Measurements from ENCODE around the gene ACP1.

ACP1 gene

DNA sequence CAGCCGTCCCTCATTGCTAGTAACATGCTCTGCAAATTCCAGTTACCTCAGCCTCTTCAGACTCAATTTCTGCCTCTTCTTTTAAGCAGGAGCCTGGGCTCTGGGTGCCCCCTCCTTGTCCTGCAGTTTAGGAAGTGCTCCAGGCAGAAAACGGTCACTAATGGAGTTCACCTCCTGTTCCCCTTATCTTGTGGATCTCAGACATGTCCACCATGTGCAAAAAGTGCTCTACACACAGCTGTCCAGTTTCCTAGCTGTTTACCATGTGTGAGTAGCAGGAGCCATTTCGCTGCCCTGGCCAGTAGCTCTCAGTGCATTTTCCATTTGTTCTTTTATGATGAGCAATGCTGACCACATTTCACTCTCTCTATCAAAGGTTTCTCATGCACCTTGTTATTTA is 5.8 kb upstream of the ACP1 start:
- POLR2A ChIA-PET, result no interaction called here
- TF ChIP-seq, protein P1, sequence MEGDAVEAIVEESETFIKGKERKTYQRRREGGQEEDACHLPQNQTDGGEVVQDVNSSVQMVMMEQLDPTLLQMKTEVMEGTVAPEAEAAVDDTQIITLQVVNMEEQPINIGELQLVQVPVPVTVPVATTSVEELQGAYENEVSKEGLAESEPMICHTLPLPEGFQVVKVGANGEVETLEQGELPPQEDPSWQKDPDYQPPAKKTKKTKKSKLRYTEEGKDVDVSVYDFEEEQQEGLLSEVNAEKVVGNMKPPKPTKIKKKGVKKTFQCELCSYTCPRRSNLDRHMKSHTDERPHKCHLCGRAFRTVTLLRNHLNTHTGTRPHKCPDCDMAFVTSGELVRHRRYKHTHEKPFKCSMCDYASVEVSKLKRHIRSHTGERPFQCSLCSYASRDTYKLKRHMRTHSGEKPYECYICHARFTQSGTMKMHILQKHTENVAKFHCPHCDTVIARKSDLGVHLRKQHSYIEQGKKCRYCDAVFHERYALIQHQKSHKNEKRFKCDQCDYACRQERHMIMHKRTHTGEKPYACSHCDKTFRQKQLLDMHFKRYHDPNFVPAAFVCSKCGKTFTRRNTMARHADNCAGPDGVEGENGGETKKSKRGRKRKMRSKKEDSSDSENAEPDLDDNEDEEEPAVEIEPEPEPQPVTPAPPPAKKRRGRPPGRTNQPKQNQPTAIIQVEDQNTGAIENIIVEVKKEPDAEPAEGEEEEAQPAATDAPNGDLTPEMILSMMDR (IDR thresholded peaks at IDR 0.05; ENCODE audit: control extremely low read depth, extremely low read depth, low read depth, missing control alignments), result no peak
- CTCF ChIA-PET, result interaction anchor here (1.4 to 6.0 kb wide), 3 partner anchors 11 to 15 kb away, joined by 7 to 40 read pairs (median 12); no protein-coding TSS in a partner anchor
- no peak for DNase-seq (ENCODE audit: extremely low spot score)

DNA sequence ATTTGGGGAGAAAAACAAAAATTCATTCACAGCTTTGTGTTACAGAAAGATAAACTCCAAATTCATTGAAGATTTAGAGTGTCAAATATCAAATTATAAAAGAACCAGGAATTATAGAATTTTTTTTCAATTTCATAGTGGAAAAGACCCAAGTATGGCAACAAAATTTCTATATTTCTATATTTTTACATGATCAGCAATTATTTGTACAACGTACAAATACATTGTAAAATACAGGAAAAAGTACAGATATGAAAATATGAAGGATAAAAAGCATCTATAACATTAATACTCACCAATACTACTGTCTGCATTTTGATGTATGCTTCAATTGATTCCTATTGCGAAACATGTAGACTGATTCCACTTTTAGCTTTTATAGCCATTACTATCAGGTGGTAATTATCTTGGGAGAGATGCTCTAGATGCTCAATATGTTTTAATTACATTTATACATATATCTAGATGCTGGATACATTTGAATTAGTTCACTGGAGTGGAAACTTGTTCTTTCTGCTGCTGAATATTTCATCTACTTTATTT is 4.9 kb upstream of the ACP1 start:
- POLR2A ChIA-PET, result no interaction called here

GRCh38 chr2:260507-261161 is 4.1 kb upstream of the ACP1 start:
- TF ChIP-seq, protein P1 (IDR thresholded peaks at IDR 0.05; ENCODE audit: control extremely low read depth, extremely low read depth, low read depth, missing control alignments), result no peak
- POLR2A ChIA-PET, result no interaction called here
- CTCF ChIA-PET, result interaction anchor here (1.5 to 1.9 kb wide), 2 partner anchors 14 to 30 kb away, joined by 3 to 9 read pairs; no protein-coding TSS in a partner anchor
- DNase-seq (ENCODE audit: extremely low spot score), result no peak

More for the DNA sequence above, 4.9 kb upstream of the ACP1 start:
- TF ChIP-seq, protein P1 (IDR thresholded peaks at IDR 0.05; ENCODE audit: control extremely low read depth, extremely low read depth, low read depth, missing control alignments), result no peak
- CTCF ChIA-PET, result interaction anchor here (3.3 to 6.0 kb wide), 2 partner anchors 11 to 14 kb away, joined by 12 to 40 read pairs; no protein-coding TSS in a partner anchor
- DNase-seq (ENCODE audit: extremely low spot score), result no peak

DNA sequence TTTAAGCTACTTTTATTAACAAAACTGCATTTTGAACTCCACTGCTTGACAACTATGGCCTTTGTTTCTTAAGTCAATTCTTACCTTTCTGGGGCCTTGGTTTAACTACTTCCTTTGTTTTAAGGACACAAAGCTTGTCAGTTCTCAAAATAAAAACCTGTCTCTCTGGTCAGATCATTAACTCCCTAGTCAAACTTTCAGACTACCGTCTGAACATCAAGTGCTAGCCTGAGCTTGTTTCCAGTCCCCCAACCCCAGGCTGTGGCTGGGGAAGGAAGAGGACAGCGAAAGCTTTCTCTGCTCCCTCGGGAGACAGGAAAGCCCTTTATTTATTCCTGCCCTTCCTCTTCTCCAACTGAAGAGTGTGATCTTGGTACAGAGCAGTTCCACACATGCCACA is 2.6 kb upstream of the ACP1 start:
- no peak for DNase-seq (ENCODE audit: extremely low spot score)
- TF ChIP-seq, protein P1 (IDR thresholded peaks at IDR 0.05; ENCODE audit: control extremely low read depth, extremely low read depth, low read depth, missing control alignments), result no peak
- POLR2A ChIA-PET, result no interaction called here
- CTCF ChIA-PET, result interaction anchor here (0.9 to 1.9 kb wide), 4 partner anchors 13 to 29 kb away, joined by 3 to 9 read pairs (median 3); no protein-coding TSS in a partner anchor

DNA sequence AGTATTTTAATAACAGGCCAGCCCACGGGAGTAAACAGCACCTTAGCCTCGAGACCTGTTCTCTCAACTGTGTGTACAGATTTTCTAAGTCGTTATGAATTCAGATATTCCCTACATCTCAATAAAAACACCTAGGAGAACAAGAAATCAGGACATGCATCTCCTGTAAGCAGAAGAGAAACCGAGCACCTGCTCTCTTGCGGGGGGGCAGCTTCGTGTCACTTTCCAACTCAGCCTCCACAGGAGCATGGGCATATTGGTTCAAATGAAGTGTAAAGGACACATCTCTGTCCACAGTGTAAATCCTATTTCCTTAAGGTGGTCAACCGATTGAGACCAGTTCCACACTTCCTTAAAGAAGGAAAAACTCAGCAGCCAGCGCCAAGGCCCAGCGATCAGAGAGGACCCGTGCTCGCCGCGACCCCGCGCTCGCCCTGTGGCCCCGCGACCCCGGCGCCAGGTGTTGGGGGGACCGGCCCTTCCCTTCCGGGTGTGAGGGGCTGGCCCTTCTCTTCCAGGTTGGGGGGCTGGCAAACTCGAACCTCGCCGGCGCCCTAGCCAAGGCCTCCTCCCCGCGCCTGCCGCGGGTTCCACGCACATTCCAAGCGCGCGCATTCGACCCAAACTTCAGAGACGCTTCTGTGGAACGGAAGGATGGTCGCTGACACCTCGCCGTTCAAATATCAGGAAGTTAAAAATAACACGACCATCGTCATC is 1.6 kb upstream of the ACP1 start:
- DNase-seq (ENCODE audit: extremely low spot score), result no peak
- POLR2A ChIA-PET, result no interaction called here
- TF ChIP-seq, protein P1 (IDR thresholded peaks at IDR 0.05; ENCODE audit: control extremely low read depth, extremely low read depth, low read depth, missing control alignments), result no peak
- CTCF ChIA-PET, result interaction anchor here (1.5 kb wide), 2 partner anchors 13 to 16 kb away, joined by 3 to 5 read pairs; no protein-coding TSS in a partner anchor

- CTCF ChIA-PET, result interaction anchor here (1.5 kb wide), 2 partner anchors 14 to 17 kb away, joined by 3 to 5 read pairs; no protein-coding TSS in a partner anchor
- POLR2A ChIA-PET, result no interaction called here
- TF ChIP-seq, protein P1 (IDR thresholded peaks at IDR 0.05; ENCODE audit: control extremely low read depth, extremely low read depth, low read depth, missing control alignments), result no peak
- DNase-seq (ENCODE audit: extremely low spot score), result peak; percentile 54
These were observed 814 bp upstream of the ACP1 start, which contains the start of gene SH3YL1 for GRCh38 chr2:263774-264492. Gene SH3YL1 (minus strand): TSS chr2:264032. CDS start chr2:263984, 48 bp downstream.

Measured in GM10248 (cell line).